GM23248 (cell line): ENCODE results near the gene RNF157. TPM values are rescaled to one million over a fixed set of nuclear protein-coding genes. Genes with fewer than 3 reads are reported as not detected.
A peak's percentile ranks its signal among the peaks of the same experiment; 100 is the strongest.

Source experiments
- DNase-seq: peaks from one replicate; pipeline ENCODE4 v3.0.0-alpha.2; 2015
- H2AFZ ChIP-seq: fragments of 200-600 bp; sonication (generic); 2 replicates; pipeline ENCODE4 v1.6.1; 2016; ENCODE audit warnings: antibody characterized with exemption
- H3F3A ChIP-seq: fragments of 200-600 bp; sonication (generic); 2 replicates; pipeline ENCODE4 v1.6.1; 2016; ENCODE audit warnings: mild to moderate bottlenecking, antibody characterized with exemption, mixed run types; ENCODE audit not compliant: insufficient read depth
- H3K27ac ChIP-seq: fragments of 200-600 bp; sonication (generic); 2 replicates; pipeline ENCODE4 v1.5.1; 2016; ENCODE audit warnings: mild to moderate bottlenecking
- H3K27me3 ChIP-seq: fragments of 200-600 bp; sonication (generic); replicated peaks from 2 replicates; pipeline ENCODE4 v1.6.1; 2016; ENCODE audit warnings: mild to moderate bottlenecking; ENCODE audit not compliant: insufficient read depth
- H3K36me3 ChIP-seq: fragments of 200-600 bp; sonication (generic); 2 replicates; pipeline ENCODE4 v1.6.1; 2016; ENCODE audit warnings: low read depth, mild to moderate bottlenecking
- H3K4me1 ChIP-seq: fragments of 200-600 bp; sonication (generic); 2 replicates; pipeline ENCODE4 v1.6.1; 2016; ENCODE audit warnings: mild to moderate bottlenecking; ENCODE audit not compliant: insufficient read depth
- H3K4me2 ChIP-seq: fragments of 200-600 bp; sonication (generic); one replicate; pipeline ENCODE4 v1.6.1; 2016; ENCODE audit warnings: mild to moderate bottlenecking; ENCODE audit not compliant: unreplicated experiment
- H3K4me3 ChIP-seq: fragments of 200-600 bp; sonication (generic); 2 replicates; pipeline ENCODE4 v1.5.1; 2016; ENCODE audit warnings: mild to moderate bottlenecking
- H3K79me2 ChIP-seq: fragments of 200-600 bp; sonication (generic); 2 replicates; pipeline ENCODE4 v1.6.1; 2016; ENCODE audit warnings: mild to moderate bottlenecking; ENCODE audit not compliant: insufficient read depth
- H3K9ac ChIP-seq: fragments of 200-600 bp; sonication (generic); 2 replicates; pipeline ENCODE4 v1.6.1; 2016; ENCODE audit warnings: mild to moderate bottlenecking
- H3K9me2 ChIP-seq: fragments of 200-600 bp; sonication (generic); 2 replicates; pipeline ENCODE4 v1.6.1; 2016; ENCODE audit warnings: mixed run types, mild to moderate bottlenecking, moderate library complexity; ENCODE audit not compliant: insufficient read depth
- H3K9me3 ChIP-seq: fragments of 200-600 bp; sonication (generic); one replicate; pipeline ENCODE4 v1.6.1; 2017; ENCODE audit warnings: low read depth
- H4K20me1 ChIP-seq: fragments of 200-600 bp; sonication (generic); 2 replicates; pipeline ENCODE4 v1.6.0; 2016; ENCODE audit not compliant: insufficient read depth
- EZH2 ChIP-seq: fragments of 200-600 bp; sonication (generic); IDR thresholded peaks from 2 replicates; pipeline ENCODE4 v1.6.1; 2018; ENCODE audit warnings: antibody characterized with exemption, mild to moderate bottlenecking; ENCODE audit not compliant: insufficient read depth, poor library complexity, severe bottlenecking
- EZH2phosphoT487 ChIP-seq: fragments of 200-600 bp; sonication (generic); IDR thresholded peaks from 2 replicates; pipeline ENCODE4 v1.6.1; 2018; ENCODE audit warnings: antibody characterized with exemption, moderate library complexity, mild to moderate bottlenecking, low read depth; ENCODE audit not compliant: insufficient read depth
- WGBS, 2 experiments: methylation state at CpG; one replicate each; pipeline ENCODE4 v1.1.6; 2015 to 2017; ENCODE audit warnings: low lambda C conversion rate in 2 of 2, low coverage in 1 of 2; ENCODE audit errors: missing lambda C conversion rate in 2 of 2; 5-methylcytosine and 5-hydroxymethylcytosine counted together
- in situ Hi-C: fragments of 300-500 bp; cut with MboI; formaldehyde crosslinking; loops from 2 replicates; pipeline ENCODE4 v1.15.0; 2020
- polyA plus RNA-seq: library from polyadenylated mRNA; unstranded; fragments of >200 nt; fragmentation: Nextera tagmentation; extraction: Ambion mirVana; gene quantifications from 2 replicates; pipeline ENCODE4 v1.2.1, GENCODE V29; 2016
- total RNA-seq: library from RNA; depleted of rRNA; stranded (reverse); fragments of >200 nt; shearing (Covaris generic); gene quantifications from 2 replicates; pipeline ENCODE4 v1.2.3, GENCODE V29; 2014

RNF157 gene
- total and polyA plus RNA-seq, 2 experiments from 2014 or later: 0.31 to 4.0 TPM

GRCh38 chr17:76123749-76124581 lies 116.3 kb downstream of the RNF157 start:
- Histone ChIP-seq H3K4me1 (no peaks in the 10 kb centered on the region), H3K4me3 (no peak overlapping the region), H3K27me3 (no peaks in the 10 kb centered on the region), H4K20me1 (no peaks in the 10 kb centered on the region), H3K27ac (no peak overlapping the region), H3K79me2 (no peaks in the 10 kb centered on the region), H3K9ac (no peak overlapping the region), H3K9me3 (no peaks in the 10 kb centered on the region), H3K36me3 (no peaks in the 10 kb centered on the region), H3F3A (no peaks in the 10 kb centered on the region), H3K9me2 (no peaks in the 10 kb centered on the region), H2AFZ (no peak overlapping the region), H3K4me2 (no peak overlapping the region)
- no peak for DNase-seq
- 65 to 71% methylated on average over 9 of the region's 9 CpGs for WGBS, 2 experiments
- TF ChIP-seq EZH2phosphoT487 (no peak), EZH2 (no peak)
- in situ Hi-C loops: loop anchor here (5.0 kb wide), 1 partner anchor 163 kb away; no protein-coding TSS in a partner anchor

GRCh38 chr17:76123191-76123499 lies 117.1 kb downstream of the RNF157 start:
- Histone ChIP-seq H3K9me3 (no peaks in the 10 kb centered on the region), H3K79me2 (no peaks in the 10 kb centered on the region), H3F3A (no peaks in the 10 kb centered on the region), H3K27me3 (no peaks in the 10 kb centered on the region), H3K4me2 (no peak overlapping the region), H4K20me1 (no peaks in the 10 kb centered on the region), H3K36me3 (no peaks in the 10 kb centered on the region), H2AFZ (no peak overlapping the region), H3K27ac (no peak overlapping the region), H3K9ac (no peak overlapping the region), H3K4me3 (no peak overlapping the region), H3K4me1 (no peaks in the 10 kb centered on the region), H3K9me2 (no peaks in the 10 kb centered on the region)
- no peak for DNase-seq
- in situ Hi-C loops: loop anchor here (5.0 kb wide), 1 partner anchor 164 kb away; no protein-coding TSS in a partner anchor
- 79 to 85% methylated on average over 5 of the region's 5 CpGs for WGBS, 2 experiments
- no peak for TF ChIP-seq EZH2
- TF ChIP-seq EZH2phosphoT487: no peak

- in situ Hi-C loops: loop anchor here (5.0 kb wide), 1 partner anchor 165 kb away; no protein-coding TSS in a partner anchor
Measured at GRCh38 chr17:76122431-76123190, 117.7 kb downstream of the RNF157 start.

GRCh38 chr17:76121932-76122430 lies 118.3 kb downstream of the RNF157 start:
- H3K9me3 ChIP-seq: no peaks in the 10 kb centered on the region
- no peaks in the 10 kb centered on the region for H3K79me2 ChIP-seq
- no peak overlapping the region for H3K27ac ChIP-seq
- no peaks in the 10 kb centered on the region for H3K9me2 ChIP-seq
- DNase-seq: peak; percentile 36
- H3K27me3 ChIP-seq: no peaks in the 10 kb centered on the region
- no peak for TF ChIP-seq EZH2phosphoT487
- TF ChIP-seq EZH2: no peak
- peak overlapping the region; percentile 81 for H3K9ac ChIP-seq
- WGBS, 2 experiments: 38 to 42% methylated on average over 31 to 39 of the region's 42 CpGs
- H3K36me3 ChIP-seq: no peaks in the 10 kb centered on the region
- no peaks in the 10 kb centered on the region for H4K20me1 ChIP-seq
- H3K4me3 ChIP-seq: peak overlapping the region; percentile 47; the same call in 1 of the 2 replicates
- H2AFZ ChIP-seq: peak overlapping the region; percentile 96
- no peaks in the 10 kb centered on the region for H3K4me1 ChIP-seq
- in situ Hi-C loops: loop anchor here (5.0 kb wide), 1 partner anchor 165 kb away; no protein-coding TSS in a partner anchor
- H3K4me2 ChIP-seq: peak overlapping the region; percentile 74
- H3F3A ChIP-seq: no peaks in the 10 kb centered on the region

More at GRCh38 chr17:76122431-76123190, 117.7 kb downstream of the RNF157 start:
- Histone ChIP-seq H3K9me2 (no peaks in the 10 kb centered on the region), H3K36me3 (no peaks in the 10 kb centered on the region), H3K4me2 (no peak overlapping the region), H3K79me2 (no peaks in the 10 kb centered on the region), H3K9me3 (no peaks in the 10 kb centered on the region), H3K9ac (no peak overlapping the region), H4K20me1 (no peaks in the 10 kb centered on the region), H3F3A (no peaks in the 10 kb centered on the region), H3K4me3 (no peak overlapping the region), H3K4me1 (no peaks in the 10 kb centered on the region), H3K27ac (no peak overlapping the region), H2AFZ (peak overlapping the region; percentile 96; the same call in 1 of the 2 replicates), H3K27me3 (no peaks in the 10 kb centered on the region)
- TF ChIP-seq EZH2phosphoT487: no peak
- no peak for TF ChIP-seq EZH2
- WGBS, 2 experiments: 90 to 91% methylated on average over 20 to 22 of the region's 24 CpGs
- DNase-seq: no peak
